KMS-11 (cell line): ENCODE data around the gene TMEM11.

Source experiments
- H2AFZ ChIP-seq: fragments of 200-600 bp; sonication (generic); 2 replicates; pipeline ENCODE4 v1.6.1; 2016; ENCODE audit warnings: antibody characterized with exemption, mixed run types, low read depth
- H3K27ac ChIP-seq: fragments of 200-600 bp; sonication (generic); 2 replicates; pipeline ENCODE4 v1.6.1; 2016; ENCODE audit warnings: mild to moderate bottlenecking, mixed run types
- H3K27me3 ChIP-seq: fragments of 200-600 bp; sonication (generic); 2 replicates; pipeline ENCODE4 v1.6.1; 2017; ENCODE audit warnings: mild to moderate bottlenecking, low read depth, mixed run types, moderate library complexity; ENCODE audit not compliant: insufficient read depth
- H3K36me3 ChIP-seq: fragments of 200-600 bp; sonication (generic); 2 replicates; pipeline ENCODE4 v1.6.1; 2017; ENCODE audit warnings: mild to moderate bottlenecking, mixed run types; ENCODE audit not compliant: insufficient read depth
- H3K4me1 ChIP-seq: fragments of 200-600 bp; sonication (generic); 2 replicates; pipeline ENCODE4 v1.6.1; 2016; ENCODE audit warnings: mild to moderate bottlenecking, low read depth, mixed run types; ENCODE audit not compliant: poor library complexity, severe bottlenecking
- H3K4me2 ChIP-seq: fragments of 200-600 bp; sonication (generic); 2 replicates; pipeline ENCODE4 v1.7.0; 2016; ENCODE audit warnings: mild to moderate bottlenecking, mixed run types
- H3K4me3 ChIP-seq: fragments of 200-600 bp; sonication (generic); IDR thresholded peaks from 2 replicates; pipeline ENCODE4 v1.6.1; 2017; ENCODE audit warnings: low read depth, low read length, mixed read lengths; ENCODE audit not compliant: insufficient read depth
- H3K79me2 ChIP-seq: fragments of 200-600 bp; sonication (generic); 2 replicates; pipeline ENCODE4 v1.6.1; 2016; ENCODE audit warnings: low read depth, mixed run types; ENCODE audit not compliant: insufficient read depth
- H3K9ac ChIP-seq: fragments of 200-600 bp; sonication (generic); 2 replicates; pipeline ENCODE4 v1.6.1; 2016; ENCODE audit warnings: mild to moderate bottlenecking, mixed run types
- H4K20me1 ChIP-seq: fragments of 200-600 bp; sonication (generic); 2 replicates; pipeline ENCODE4 v1.6.1; 2016; ENCODE audit warnings: mild to moderate bottlenecking, mixed run types; ENCODE audit not compliant: insufficient read depth
- TF ChIP-seq, protein P1 (sequence below): fragments of 200-600 bp; sonication (generic); conservative IDR thresholded peaks from 2 replicates; pipeline ENCODE4 v1.6.1; 2017; ENCODE audit warnings: low read depth, mild to moderate bottlenecking, antibody characterized with exemption, low read length, moderate library complexity, mixed read lengths

TMEM11 gene

GRCh38 chr17:21168555-21168865 lies 45.5 kb downstream of the TMEM11 start:
- Histone ChIP-seq H3K27me3 (no peaks in the 10 kb centered on the region), H3K36me3 (no peaks in the 10 kb centered on the region), H2AFZ (no peak overlapping the region), H3K79me2 (no peaks in the 10 kb centered on the region), H3K27ac (no peak overlapping the region), H3K4me2 (no peak overlapping the region), H4K20me1 (no peaks in the 10 kb centered on the region), H3K9ac (no peak overlapping the region), H3K4me1 (peaks cover 3% of the 10 kb centered on the region), H3K4me3 (no peak overlapping the region)
- TF ChIP-seq, protein P1, sequence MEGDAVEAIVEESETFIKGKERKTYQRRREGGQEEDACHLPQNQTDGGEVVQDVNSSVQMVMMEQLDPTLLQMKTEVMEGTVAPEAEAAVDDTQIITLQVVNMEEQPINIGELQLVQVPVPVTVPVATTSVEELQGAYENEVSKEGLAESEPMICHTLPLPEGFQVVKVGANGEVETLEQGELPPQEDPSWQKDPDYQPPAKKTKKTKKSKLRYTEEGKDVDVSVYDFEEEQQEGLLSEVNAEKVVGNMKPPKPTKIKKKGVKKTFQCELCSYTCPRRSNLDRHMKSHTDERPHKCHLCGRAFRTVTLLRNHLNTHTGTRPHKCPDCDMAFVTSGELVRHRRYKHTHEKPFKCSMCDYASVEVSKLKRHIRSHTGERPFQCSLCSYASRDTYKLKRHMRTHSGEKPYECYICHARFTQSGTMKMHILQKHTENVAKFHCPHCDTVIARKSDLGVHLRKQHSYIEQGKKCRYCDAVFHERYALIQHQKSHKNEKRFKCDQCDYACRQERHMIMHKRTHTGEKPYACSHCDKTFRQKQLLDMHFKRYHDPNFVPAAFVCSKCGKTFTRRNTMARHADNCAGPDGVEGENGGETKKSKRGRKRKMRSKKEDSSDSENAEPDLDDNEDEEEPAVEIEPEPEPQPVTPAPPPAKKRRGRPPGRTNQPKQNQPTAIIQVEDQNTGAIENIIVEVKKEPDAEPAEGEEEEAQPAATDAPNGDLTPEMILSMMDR, result no peak

- Histone ChIP-seq H4K20me1 (no peaks in the 10 kb centered on the region), H3K9ac (no peak overlapping the region), H3K4me2 (no peak overlapping the region), H3K4me1 (peaks cover 3% of the 10 kb centered on the region), H3K36me3 (no peaks in the 10 kb centered on the region), H3K27me3 (no peaks in the 10 kb centered on the region), H3K79me2 (no peaks in the 10 kb centered on the region), H2AFZ (no peak overlapping the region), H3K4me3 (no peak overlapping the region), H3K27ac (no peak overlapping the region)
- TF ChIP-seq, protein P1, result no peak
Measured at GRCh38 chr17:21167303-21167702, 46.7 kb downstream of the TMEM11 start.

DNA sequence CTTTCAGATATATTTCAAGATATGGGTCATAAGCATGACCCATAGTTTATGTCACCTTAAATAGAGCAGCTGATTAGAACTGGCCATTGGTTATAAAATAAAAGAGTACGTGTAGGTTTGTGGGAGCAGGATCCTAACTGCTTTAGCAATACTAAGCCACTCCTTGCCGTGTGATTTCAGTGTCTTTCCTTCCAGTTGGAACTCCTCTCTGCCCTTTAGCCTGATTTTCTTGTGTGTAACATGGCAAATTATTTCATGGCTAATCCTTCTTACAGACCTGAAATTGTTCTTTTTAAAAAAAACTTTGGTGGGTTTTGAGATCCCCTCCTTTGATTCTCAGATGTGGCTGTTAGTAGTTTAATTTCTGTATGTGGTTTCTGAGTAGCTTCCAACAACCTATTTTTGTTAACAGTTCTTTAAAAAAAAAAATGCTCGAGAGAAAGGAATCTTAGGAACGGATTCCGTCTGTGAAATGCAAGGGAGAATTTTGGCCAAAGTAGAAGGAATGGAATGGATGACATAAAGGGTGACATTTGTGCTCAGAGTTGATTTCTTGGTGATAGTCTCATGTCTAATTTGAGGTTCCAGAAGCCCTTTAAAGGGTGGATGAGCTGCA lies 47.3 kb downstream of the TMEM11 start:
- Histone ChIP-seq H3K27ac (no peak overlapping the region), H3K4me2 (no peak overlapping the region), H3K9ac (no peak overlapping the region), H3K27me3 (no peaks in the 10 kb centered on the region), H3K36me3 (no peaks in the 10 kb centered on the region), H3K79me2 (no peaks in the 10 kb centered on the region), H2AFZ (no peak overlapping the region), H3K4me3 (no peak overlapping the region), H4K20me1 (no peaks in the 10 kb centered on the region), H3K4me1 (peaks cover 3% of the 10 kb centered on the region)
- TF ChIP-seq, protein P1, result no peak

DNA sequence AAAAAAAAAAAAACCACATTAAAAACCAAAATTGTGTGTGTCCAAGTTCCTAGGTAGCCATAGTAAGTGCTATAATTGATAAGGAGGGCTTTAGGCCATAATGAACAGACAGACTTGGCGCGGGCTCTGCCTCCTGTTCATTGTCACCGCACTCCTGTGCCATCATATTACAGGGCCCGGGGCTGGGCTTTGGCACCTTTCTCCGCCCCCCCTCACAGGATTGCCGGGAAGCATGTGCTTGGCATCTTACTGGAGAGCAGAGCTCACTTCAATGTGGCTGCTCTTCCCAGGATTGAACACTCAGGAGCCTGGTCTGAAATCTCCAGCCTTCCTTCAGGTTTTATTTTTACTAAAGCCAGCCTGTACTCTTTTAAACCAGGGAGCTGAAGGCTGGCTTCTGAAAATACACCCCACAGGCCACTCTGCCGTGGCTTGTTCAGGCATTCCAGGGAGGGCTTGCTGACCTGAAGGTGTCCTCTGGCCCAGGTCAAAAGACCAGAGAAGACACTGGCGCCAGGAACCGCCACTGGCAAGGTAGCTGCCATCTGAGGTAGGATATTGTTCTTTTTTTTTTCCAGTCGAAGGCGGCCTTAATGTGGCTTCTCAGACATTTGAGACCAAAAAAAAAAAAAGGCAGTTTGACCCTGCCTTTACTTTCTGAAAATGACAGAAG lies 47.9 kb downstream of the TMEM11 start:
- TF ChIP-seq, protein P1, result no peak
- no peak overlapping the region for H3K4me3 ChIP-seq
- no peaks in the 10 kb centered on the region for H3K36me3 ChIP-seq
- H3K79me2 ChIP-seq, result no peaks in the 10 kb centered on the region
- H3K4me2 ChIP-seq, result no peak overlapping the region
- no peaks in the 10 kb centered on the region for H3K4me1 ChIP-seq
- H3K9ac ChIP-seq, result no peak overlapping the region
- H3K27ac ChIP-seq, result no peak overlapping the region
- no peaks in the 10 kb centered on the region for H3K27me3 ChIP-seq
- no peaks in the 10 kb centered on the region for H4K20me1 ChIP-seq
- no peak overlapping the region for H2AFZ ChIP-seq
